SIG-M5 (cell line): ENCODE results near the gene PRMT1.
"Not testable (repeated sequence)": the region's sequence is repeated elsewhere in the genome, so short reads cannot be mapped to it uniquely, and the experiment has no call there.

Experiments used
- DNase-seq: peaks from one replicate; lab custom pipeline; 2025; lab: John Stamatoyannopoulos, UW

PRMT1 gene

DNA sequence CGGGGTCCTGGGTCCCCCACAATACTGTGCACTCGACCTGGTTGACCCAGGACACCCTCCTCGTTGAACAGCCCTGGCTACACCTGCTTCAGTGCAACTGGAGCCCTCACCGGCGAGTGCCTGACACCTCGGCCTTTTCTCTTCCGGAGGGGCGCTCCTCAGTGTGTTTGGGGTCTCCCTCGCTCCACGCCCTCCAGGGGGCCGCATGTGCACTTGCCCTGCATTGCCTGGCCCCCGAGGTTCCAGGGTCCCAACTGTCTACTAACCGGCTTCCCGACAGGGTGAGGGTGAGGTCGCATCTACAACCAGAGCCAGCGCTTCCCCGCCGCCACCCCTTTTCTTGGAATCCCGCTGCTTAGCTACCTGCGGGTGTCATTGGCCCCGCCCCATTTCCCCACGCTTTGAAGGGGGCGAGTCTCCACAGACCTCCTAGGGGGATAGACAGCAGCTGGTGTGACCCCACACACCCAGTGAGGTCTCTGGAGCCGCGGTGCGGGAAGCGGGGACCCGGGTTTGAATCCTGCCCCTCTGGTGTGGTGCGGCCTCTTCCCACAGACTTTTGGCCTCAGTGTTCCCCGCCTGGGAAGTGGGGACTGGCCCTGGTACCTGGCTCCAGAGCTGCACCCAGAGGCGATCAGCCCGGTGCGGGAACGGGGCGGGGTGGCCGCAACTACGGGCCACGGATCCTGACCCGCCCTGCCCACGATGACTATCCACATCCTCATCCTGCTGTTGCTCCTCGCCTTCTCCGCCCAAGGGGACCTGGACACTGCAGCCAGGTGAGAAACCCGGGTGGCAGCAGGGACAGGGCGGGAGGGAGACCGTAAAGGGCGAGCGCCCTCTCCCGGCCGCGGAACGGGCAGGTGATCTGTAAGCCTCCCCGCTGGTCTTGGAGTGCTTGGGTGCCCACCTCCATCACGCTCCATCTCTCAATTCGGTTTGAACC is 12.3 kb downstream of the PRMT1 start, which contains the start of gene ADM5:
ADM5 (plus strand) TSS at position 462 of the 946 bp plus-strand sequence; CDS start at position 706, 244 bp downstream.
- DNase-seq, result no peak

DNA sequence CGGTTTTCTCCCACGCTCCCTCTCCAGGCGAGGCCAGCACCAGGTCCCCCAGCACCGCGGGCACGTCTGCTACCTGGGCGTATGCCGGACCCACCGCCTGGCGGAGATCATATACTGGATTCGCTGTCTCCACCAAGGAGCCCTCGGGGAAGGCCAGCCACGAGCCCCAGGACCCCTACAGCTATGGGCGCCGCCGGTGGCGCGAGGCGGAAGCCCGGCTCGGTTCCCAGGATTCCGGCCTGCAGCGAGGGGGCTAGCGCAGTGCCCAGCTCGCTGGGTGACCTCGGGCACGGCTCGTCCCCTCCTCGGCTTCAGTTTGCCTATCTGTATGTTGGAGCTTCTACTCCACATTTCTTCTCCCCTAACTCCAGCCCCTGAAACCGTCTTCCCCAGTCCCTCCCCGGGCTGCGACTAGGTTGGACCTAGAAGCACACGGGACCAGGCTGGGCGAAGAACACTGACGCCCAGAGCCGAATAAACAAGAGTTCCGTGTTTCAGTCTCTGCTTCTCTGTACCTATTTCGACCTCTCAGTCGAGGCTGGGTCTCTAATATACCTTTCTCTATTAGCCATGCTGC is 13.1 kb downstream of the PRMT1 start:
- DNase-seq, result no peak

DNA sequence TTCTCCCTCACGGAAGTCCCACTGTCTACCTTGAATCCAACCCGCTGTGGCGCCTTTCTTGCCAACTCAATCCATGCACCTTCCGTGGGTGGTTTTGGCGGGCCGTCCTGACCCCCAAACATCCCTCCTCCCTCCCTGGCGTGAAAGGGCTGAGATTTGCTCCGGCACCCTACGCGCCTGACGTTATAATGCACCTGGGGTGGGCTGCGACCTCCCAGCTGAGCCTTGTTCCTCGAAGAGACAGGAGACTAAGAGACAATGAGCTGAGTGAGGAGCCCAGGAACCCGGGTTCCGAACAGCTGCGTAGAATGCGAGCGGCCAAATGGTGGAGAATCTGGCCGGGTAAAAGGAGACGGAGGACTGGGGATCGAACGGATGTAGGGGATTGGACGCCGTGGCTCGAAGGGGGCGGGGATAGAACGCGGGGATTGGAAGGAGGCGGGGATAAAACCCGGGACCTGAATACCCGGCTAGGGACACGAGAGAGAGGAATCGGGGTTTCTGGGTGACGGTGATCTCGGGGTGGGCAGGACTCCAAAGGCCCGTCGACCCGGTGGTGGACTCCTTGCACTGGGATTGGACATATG is 13.7 kb downstream of the PRMT1 start, which contains the start of gene CPT1C:
CPT1C (plus strand) TSS at position 461 of the 587 bp plus-strand sequence. CDS start 1,137 bp downstream, outside the sequence.
- no peak for DNase-seq

GRCh38 chr19:49691243-49692146 is 14.4 kb downstream of the PRMT1 start:
- no peak for DNase-seq

DNA sequence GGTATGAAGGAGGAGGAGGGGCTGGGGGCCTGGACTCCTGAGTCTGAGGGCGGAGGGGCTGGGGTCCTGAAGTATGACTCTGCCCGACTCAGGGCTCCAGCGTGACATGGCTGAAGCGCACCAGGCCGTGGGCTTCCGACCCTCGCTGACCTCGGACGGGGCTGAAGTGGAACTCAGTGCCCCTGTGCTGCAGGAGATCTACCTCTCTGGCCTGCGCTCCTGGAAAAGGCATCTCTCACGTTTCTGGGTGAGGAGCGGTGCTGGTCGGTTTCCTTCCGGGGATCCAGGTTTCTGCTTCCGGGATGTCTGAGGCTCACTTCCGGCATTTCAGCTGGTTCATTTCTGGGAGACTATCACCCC is 15.1 kb downstream of the PRMT1 start:
- DNase-seq, result no peak

- DNase-seq, result no peak
Measured at GRCh38 chr19:49696115-49696514, 19.0 kb downstream of the PRMT1 start.

DNA sequence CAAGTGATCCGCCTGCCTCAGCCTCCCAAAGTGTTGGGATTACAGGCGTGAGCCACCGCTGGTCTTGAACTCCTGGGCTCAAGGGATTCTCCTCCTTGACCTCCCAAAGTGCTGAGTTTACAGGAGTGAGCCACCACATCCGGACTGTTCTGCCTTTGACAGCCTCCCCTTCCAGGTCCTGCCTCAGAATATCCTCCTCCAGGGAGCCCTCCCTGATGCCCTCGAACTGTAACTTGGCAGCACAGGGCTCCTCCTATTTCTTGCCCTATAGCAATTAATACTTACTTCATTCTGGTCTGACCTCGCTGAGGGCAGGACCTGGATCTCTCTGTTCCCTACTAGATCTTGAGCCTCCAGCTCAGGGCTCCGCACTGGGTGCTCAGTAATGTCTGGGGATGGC is 19.8 kb downstream of the PRMT1 start:
- DNase-seq, result no peak

DNA sequence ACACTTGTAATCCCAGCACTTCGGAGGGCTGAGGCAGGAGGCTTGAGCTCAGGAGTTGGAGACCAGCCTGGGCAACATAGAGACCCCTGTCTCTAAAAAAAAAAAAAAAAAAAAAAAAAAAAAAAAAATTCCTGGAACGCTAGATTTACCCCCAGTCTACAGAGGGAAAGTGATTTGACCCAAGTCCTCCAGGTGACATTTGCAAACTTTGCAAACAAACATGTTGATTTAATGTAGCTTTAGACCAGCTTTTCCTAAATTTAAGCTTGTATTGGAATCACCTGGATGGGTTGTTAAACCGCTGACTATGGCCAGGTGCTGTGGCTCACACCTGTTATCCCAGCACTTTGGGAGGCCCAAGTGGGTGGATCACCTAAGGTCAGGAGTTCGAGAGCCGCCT is 22.3 kb downstream of the PRMT1 start:
- no peak for DNase-seq

- no peak for DNase-seq
Measured at GRCh38 chr19:49700563-49700962, 23.5 kb downstream of the PRMT1 start.

GRCh38 chr19:49701271-49701786 is 24.3 kb downstream of the PRMT1 start:
- no peak for DNase-seq

DNA sequence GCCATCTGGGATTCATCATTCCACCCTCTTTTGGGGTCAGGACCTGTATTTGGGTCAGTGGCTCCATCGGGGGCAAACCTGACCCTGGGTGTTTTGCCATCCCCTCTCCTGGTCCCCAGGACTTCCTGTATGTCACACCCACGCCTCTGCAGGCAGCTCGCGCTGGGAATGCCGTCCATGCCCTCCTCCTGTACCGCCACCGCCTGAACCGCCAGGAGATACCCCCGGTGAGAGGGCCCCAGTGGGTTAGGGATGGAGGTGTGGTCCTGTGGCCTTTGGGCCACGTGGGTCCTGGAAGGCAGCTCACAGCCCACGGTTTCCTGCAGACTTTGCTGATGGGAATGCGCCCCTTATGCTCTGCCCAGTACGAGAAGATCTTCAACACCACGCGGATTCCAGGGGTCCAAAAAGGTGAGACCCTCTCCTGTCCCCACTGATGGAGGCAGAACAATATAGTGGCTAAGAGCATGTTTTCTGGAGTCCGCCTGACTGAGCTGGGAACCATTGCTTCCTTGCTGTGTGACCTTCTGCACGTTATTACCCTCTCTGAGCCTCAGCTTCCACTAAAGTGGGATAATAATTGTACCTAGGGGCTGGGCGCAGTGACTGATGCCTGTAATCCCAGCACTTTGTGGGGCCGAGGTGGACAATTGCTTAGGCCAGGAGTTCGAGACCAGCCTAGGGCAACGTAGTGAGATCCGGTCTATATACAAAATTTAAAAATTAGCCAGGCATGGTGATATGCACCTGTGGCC is 28.0 kb downstream of the PRMT1 start:
- DNase-seq, result no peak

DNA sequence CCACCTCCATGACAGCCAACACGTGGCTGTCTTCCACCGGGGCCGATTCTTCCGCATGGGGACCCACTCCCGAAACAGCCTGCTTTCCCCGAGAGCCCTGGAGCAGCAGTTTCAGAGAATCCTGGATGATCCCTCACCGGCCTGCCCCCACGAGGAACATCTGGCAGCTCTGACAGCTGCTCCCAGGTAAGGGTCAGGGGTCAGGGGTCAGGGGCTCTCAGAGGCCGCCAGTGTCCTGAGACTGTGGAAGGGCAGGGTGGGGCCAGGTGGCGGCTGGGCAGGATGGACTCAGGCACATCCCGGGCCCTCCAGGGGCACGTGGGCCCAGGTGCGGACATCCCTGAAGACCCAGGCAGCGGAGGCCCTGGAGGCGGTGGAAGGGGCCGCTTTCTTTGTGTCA is 28.8 kb downstream of the PRMT1 start:
- DNase-seq, result no peak

GRCh38 chr19:49710372-49710951 is 33.4 kb downstream of the PRMT1 start:
- no peak for DNase-seq

DNA sequence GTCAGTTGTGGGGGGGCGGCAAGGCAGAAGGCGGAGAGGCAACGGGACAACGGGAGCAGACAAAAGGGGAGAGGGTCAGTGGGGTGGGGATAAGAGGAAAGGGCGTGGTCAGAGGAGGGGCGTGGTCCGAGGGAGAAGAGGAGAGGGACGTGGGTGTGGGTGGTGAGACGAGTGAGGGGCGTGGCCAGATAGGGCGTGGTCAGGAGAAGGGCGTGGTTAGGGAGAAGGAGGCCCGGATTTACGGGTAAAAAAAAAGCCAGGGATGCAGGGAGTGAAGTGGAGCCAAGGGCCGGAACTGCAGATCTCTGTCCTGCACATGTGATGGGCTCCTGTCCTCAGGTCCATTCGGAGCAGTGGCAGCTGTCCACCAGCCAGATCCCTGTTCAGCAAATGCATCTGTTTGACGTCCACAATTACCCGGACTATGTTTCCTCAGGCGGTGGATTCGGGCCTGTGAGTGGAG is 35.4 kb downstream of the PRMT1 start:
- no peak for DNase-seq

GRCh38 chr19:49713236-49713845 is 36.3 kb downstream of the PRMT1 start:
- DNase-seq, result no peak

DNA sequence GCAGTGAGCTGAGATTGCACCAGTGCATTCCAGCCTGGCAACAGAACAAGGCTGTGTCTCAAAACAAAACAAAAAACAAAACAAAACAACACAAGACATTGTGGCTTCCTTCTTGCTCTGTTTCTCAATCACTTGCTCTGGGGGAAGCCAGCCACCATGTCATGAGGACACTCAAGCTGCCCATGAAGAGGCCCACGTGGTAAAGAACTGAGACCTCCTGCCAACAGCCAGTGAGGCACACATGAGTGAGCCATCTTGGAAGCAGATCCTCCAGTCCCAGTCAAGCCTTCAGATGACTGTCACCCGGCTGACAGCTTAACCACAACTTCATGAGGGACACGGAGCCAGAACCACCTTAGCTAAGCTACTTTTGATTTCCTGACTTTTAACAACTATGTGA is 39.1 kb downstream of the PRMT1 start:
- DNase-seq, result no peak

DNA sequence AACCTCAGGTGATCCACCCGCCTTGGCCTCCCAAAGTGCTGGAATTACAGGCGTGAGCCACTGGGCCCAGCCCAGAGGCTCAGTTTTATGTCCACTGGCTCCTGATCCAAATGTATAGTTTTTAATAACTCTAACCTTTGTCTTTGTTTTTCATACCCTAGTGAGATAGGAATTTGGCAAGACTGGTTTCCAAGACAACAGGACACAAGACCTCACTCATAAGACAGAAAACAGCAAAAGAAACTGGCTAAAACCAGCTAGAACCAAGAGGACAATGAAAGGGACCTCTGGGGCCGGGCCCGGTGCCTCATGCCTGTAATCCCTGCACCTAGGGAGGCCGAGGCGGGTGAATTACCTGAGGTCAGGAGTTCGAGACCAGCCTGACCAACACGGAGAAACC is 41.4 kb downstream of the PRMT1 start:
- DNase-seq, result no peak

DNA sequence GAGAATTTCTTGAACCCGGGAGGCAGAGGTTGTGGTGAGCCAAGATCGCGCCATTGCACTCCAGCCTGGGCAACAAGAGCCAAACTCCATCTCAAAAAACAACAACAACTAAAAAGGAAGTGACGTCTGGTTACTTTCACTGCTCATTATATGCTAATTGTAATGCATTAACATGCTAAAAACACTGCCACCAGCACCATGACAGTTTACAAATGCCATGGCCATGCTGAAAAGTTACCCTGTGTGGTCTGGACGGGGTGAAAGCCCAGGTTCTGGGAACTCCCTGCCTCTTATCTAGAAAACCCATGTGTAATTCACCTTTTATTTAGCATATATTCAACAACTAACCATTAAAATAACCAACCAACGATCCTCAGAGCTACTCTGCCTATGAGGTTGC is 41.9 kb downstream of the PRMT1 start:
- no peak for DNase-seq

DNA sequence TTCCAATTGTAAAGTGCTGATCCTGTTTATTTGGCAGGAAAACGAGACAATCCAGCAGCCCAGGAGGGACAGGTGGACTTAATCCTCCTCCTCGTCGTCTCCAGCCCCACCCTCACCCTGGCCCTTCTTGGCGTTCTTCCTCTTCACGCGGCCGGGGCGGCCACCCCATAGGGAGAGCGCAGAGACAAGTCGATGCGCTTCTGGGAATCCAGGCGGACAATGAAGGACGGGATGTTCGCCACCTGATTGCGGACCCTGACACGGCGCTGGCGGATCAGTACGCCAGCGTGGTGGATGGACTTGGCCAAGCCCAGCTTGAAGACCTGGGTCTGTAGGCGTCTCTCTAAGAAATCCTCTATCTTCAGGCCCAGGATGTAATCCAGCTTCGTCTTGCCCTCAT is 42.3 kb downstream of the PRMT1 start:
- not testable (repeated sequence) for DNase-seq
